NCI-H524 (cell line): Measurements from ENCODE around the gene FBXW12.

Experiments
- DNase-seq, 2 experiments: peaks; one replicate each; lab custom pipeline; 2025; lab: John Stamatoyannopoulos, UW

The FBXW12 gene

GRCh38 chr3:48422272-48422671, 50.3 kb downstream of the FBXW12 start:
- DNase-seq = no peak

GRCh38 chr3:48422681-48423080, 50.7 kb downstream of the FBXW12 start:
- no peak for DNase-seq

GRCh38 chr3:48423241-48423882, 51.3 kb downstream of the FBXW12 start:
- DNase-seq = no peak

GRCh38 chr3:48423883-48424695, 52.1 kb downstream of the FBXW12 start:
- DNase-seq = no peak

- DNase-seq = no peak
Measured at GRCh38 chr3:48425281-48425812, 53.3 kb downstream of the FBXW12 start.

- peak in 1 of 2 experiments; percentile 25 for DNase-seq
Measured at GRCh38 chr3:48426401-48426909, 54.4 kb downstream of the FBXW12 start.

- no peak for DNase-seq
Measured at GRCh38 chr3:48426944-48427629, 55.1 kb downstream of the FBXW12 start.

- DNase-seq = no peak
Measured at GRCh38 chr3:48427630-48427962, 55.6 kb downstream of the FBXW12 start.

GRCh38 chr3:48428088-48428571, 56.1 kb downstream of the FBXW12 start:
- DNase-seq = no peak

GRCh38 chr3:48428572-48429316, 56.7 kb downstream of the FBXW12 start:
- peak in 1 of 2 experiments; percentile 31 for DNase-seq

- peak; percentile 16 to 52 for DNase-seq
Measured at GRCh38 chr3:48429317-48429959, 57.4 kb downstream of the FBXW12 start.

- peak; percentile 19 to 58 for DNase-seq
Measured at GRCh38 chr3:48429960-48430707, 58.1 kb downstream of the FBXW12 start, which contains the start of gene PLXNB1. TSS of gene PLXNB1 (minus strand) at chr3:48430086. CDS start at chr3:48424611, 5,475 bp downstream.

- no peak for DNase-seq
Measured at GRCh38 chr3:48430708-48431101, 58.7 kb downstream of the FBXW12 start.

GRCh38 chr3:48431224-48432029, 59.4 kb downstream of the FBXW12 start:
- DNase-seq = no peak

- DNase-seq = no peak
Measured at GRCh38 chr3:48432411-48433371, 60.7 kb downstream of the FBXW12 start.

- DNase-seq = no peak
Measured at GRCh38 chr3:48433472-48434118, 61.6 kb downstream of the FBXW12 start.

GRCh38 chr3:48434591-48435222, 62.7 kb downstream of the FBXW12 start:
- DNase-seq = no peak
